ENCODE results near the gene APLP2. TPM values are rescaled to one million over a fixed set of nuclear protein-coding genes. Genes with fewer than 3 reads are reported as not detected.

Gene APLP2
- total RNA-seq, 4 donors from 2014 or later: 125 to 226 (median 158) TPM

GRCh38 chr11:130146796-130147195 lies 77.1 kb downstream of the APLP2 start:
- DNase-seq (ENCODE audit: low spot score in 2 of 2): peak in 1 of 2 donors; percentile 62
- TF ChIP-seq POLR2A (IDR thresholded peaks at IDR 0.05): no peak
- TF ChIP-seq CTCF (IDR thresholded peaks at IDR 0.05): no peak
- intact Hi-C loops (cut with DNase I; ENCODE audit: low total_unique reads): no loop called here
- H3K4me3 ChIP-seq (ENCODE audit: low read depth, poor library complexity, severe bottlenecking): no peak overlapping the region
- 58 to 69% methylated on average over 5 of the region's 5 CpGs for WGBS, 2 donors

GRCh38 chr11:130148796-130149326 lies 79.2 kb downstream of the APLP2 start:
- no peak overlapping the region for H3K4me3 ChIP-seq (ENCODE audit: low read depth, poor library complexity, severe bottlenecking)
- no peak for TF ChIP-seq CTCF (IDR thresholded peaks at IDR 0.05)
- no peak for TF ChIP-seq POLR2A (IDR thresholded peaks at IDR 0.05)
- no peak for DNase-seq (ENCODE audit: low spot score in 2 of 2)
- WGBS, 2 donors: 93 to 97% methylated on average over 12 of the region's 12 CpGs
- intact Hi-C loops (cut with DNase I; ENCODE audit: low total_unique reads): no loop called here

GRCh38 chr11:130150790-130151189 lies 81.1 kb downstream of the APLP2 start:
- H3K4me3 ChIP-seq (ENCODE audit: low read depth, poor library complexity, severe bottlenecking): no peak overlapping the region
- intact Hi-C loops (cut with DNase I; ENCODE audit: low total_unique reads): loop anchor here (5.0 kb wide), 1 partner anchor 528 kb away; no protein-coding TSS in a partner anchor
- no peak for TF ChIP-seq POLR2A (IDR thresholded peaks at IDR 0.05)
- TF ChIP-seq CTCF (IDR thresholded peaks at IDR 0.05): no peak
- DNase-seq (ENCODE audit: low spot score in 2 of 2): no peak
- 87% methylated on average over 7 of the region's 7 CpGs for WGBS, 2 donors

GRCh38 chr11:130151196-130151595 lies 81.5 kb downstream of the APLP2 start:
- intact Hi-C loops (cut with DNase I; ENCODE audit: low total_unique reads): loop anchor here (5.0 kb wide), 1 partner anchor 529 kb away; no protein-coding TSS in a partner anchor
- WGBS, 2 donors: 87 to 93% methylated on average over 1 of the region's 1 CpG
- no peak for DNase-seq (ENCODE audit: low spot score in 2 of 2)
- H3K4me3 ChIP-seq (ENCODE audit: low read depth, poor library complexity, severe bottlenecking): no peak overlapping the region
- TF ChIP-seq POLR2A (IDR thresholded peaks at IDR 0.05) (no peak), CTCF (IDR thresholded peaks at IDR 0.05) (no peak)

GRCh38 chr11:130156108-130157022 lies 86.7 kb downstream of the APLP2 start:
- H3K4me3 ChIP-seq (ENCODE audit: low read depth, poor library complexity, severe bottlenecking): no peak overlapping the region
- intact Hi-C loops (cut with DNase I; ENCODE audit: low total_unique reads): no loop called here
- DNase-seq (ENCODE audit: low spot score in 2 of 2): no peak
- WGBS, 2 donors: 55 to 63% methylated on average over 11 of the region's 11 CpGs
- TF ChIP-seq CTCF (IDR thresholded peaks at IDR 0.05) (no peak), POLR2A (IDR thresholded peaks at IDR 0.05) (no peak)
